Heart right ventricle (tissue), 16 donors: ENCODE data around the gene ELAVL1. TPM values are rescaled to one million over a fixed set of nuclear protein-coding genes. Genes with fewer than 3 reads are reported as not detected.
"Not testable (repeated sequence)": the region's sequence is repeated elsewhere in the genome, so short reads cannot be mapped to it uniquely, and the experiment has no call there.

Experiments used
- ATAC-seq, 8 donors: fragments of 200-7000 bp; cut with Tn5 transposase; one replicate each; pipeline ENCODE4 v1.9.1; 2020; ENCODE audit warnings: mild to moderate bottlenecking in 8 of 8, moderate library complexity in 8 of 8, moderate number of reproducible peaks in 1 of 8
- DNase-seq, 2 donors: peaks; one replicate each; pipeline ENCODE4 v3.0.0-alpha.2; 2020
- H3K27ac ChIP-seq, 10 donors: fragments of 200-600 bp; sonication (generic) in 2 of 10; one replicate each; pipeline versions ENCODE4 v1.5.0 to v1.8.0; 2020 to 2022; ENCODE audit warnings: mild to moderate bottlenecking in 3 of 10
- H3K27me3 ChIP-seq, 7 donors: fragments of 200-600 bp; one replicate each; pipeline ENCODE4 v1.8.0; 2021 to 2022; ENCODE audit warnings: mild to moderate bottlenecking in 2 of 7
- H3K36me3 ChIP-seq, 9 donors: fragments of 200-600 bp; sonication (generic) in 1 of 9; one replicate each; pipeline versions ENCODE4 v1.5.0 to v1.8.0; 2020 to 2022; ENCODE audit warnings: mild to moderate bottlenecking in 2 of 9
- H3K4me1 ChIP-seq, 9 donors: fragments of 200-600 bp; sonication (generic) in 1 of 9; one replicate each; pipeline versions ENCODE4 v1.5.0 to v1.8.0; 2020 to 2022; ENCODE audit warnings: mild to moderate bottlenecking in 4 of 9
- H3K4me3 ChIP-seq, 10 donors: fragments of 200-600 bp; sonication (generic) in 2 of 10; one replicate each; pipeline versions ENCODE4 v1.5.0 to v1.8.0; 2020 to 2022; ENCODE audit warnings: mild to moderate bottlenecking in 7 of 10, moderate library complexity in 2 of 10
- H3K9me3 ChIP-seq, 11 donors: fragments of 200-600 bp in 10 of 11; sonication (generic) in 2 of 11; one replicate each; pipeline versions ENCODE4 v1.5.0 to v1.8.0; 2013 to 2022; ENCODE audit warnings: mild to moderate bottlenecking in 2 of 11, control low read depth in 1 of 11, moderate library complexity in 1 of 11
- WGBS, 2 donors: extraction: QIAGEN DNeasy Blood & Tissue Kit; methylation state at CpG; one replicate each; pipeline ENCODE4 v1.1.7; 2013; ENCODE audit warnings: inconsistent platforms in 1 of 2; 5-methylcytosine and 5-hydroxymethylcytosine counted together
- intact Hi-C, 10 donors: fragments of 100-400 bp; cut with DNase I; formaldehyde crosslinking; loops; one replicate each; pipeline versions ENCODE4 v1.11.1 to v1.14.2; 2022
- polyA plus RNA-seq, 2 donors: library from polyadenylated mRNA; stranded (reverse); fragments of 200-250 nt; gene quantifications; one replicate each; pipeline ENCODE4 v1.2.3, GENCODE V29; 2013
- total RNA-seq, 10 donors: library from RNA; stranded (reverse); fragmentation: NEBNext Ultra II Directional in 3 of 10; extraction: Animal tissue kit (Norgen Biotek cat#: 25700) in 3 of 10; gene quantifications; one replicate each; pipeline versions ENCODE4 v1.2.1 to v1.2.4, GENCODE V29; 2021 to 2023
- TF ChIP-seq, protein P1 (sequence below), 9 donors: fragments of 200-600 bp; sonication (generic) in 2 of 9; IDR thresholded peaks; one replicate each; pipeline versions ENCODE4 v1.5.0 to v1.8.0; 2021 to 2022; ENCODE audit warnings: antibody characterized with exemption in 9 of 9, mild to moderate bottlenecking in 5 of 9, moderate library complexity in 1 of 9
- donor health status: Arrhythmogenic right ventricular cardiomyopathy.
- donor health status: ischemic (EF 13 %, LVEDD 7.1; RV severe dilation, severe dysfunction).
- donor health status: healthy with polysubstance abuse.
- donor health status: DM: no; HTN: yes; CAD: no.
- donor health status: DM: no; HTN: no; CAD: no.
- donor health status: ischemic (EF 25% LVEDD 6.9; RV normal size, moderate dysfunction).
- donor health status: ischemic (EF 25% LVEDD 5.7; RV mildly dilated, moderate dysfunction).
- donor health status: healthy.
- donor health status: DM: yes; HTN: yes; CAD: no.
- donor health status: Ischemic cardiomyopathy.
- donor health status: ischemic (EF 35%, LVEDD 5.7; RV mildly dilated, moderate dysfunction).
- donor health status: nonischemic (EF 11% LVEDD 7.7; RV severe dilation, severe dysfunction).
- donor health status: DM: yes; HTN: yes; CAD: no.
- donor health status: PGD.
- donor health status: ischemic (EF 29% LVEDD 5.4; RV normal size, mild dysfunction).
- donor health status: nonischemic (EF 23%, LVEDD 6.1; RV moderate dilation, normal function).

Gene ELAVL1
- total and polyA plus RNA-seq, 12 donors: 11.6 to 60.1 (median 54.4) TPM

DNA sequence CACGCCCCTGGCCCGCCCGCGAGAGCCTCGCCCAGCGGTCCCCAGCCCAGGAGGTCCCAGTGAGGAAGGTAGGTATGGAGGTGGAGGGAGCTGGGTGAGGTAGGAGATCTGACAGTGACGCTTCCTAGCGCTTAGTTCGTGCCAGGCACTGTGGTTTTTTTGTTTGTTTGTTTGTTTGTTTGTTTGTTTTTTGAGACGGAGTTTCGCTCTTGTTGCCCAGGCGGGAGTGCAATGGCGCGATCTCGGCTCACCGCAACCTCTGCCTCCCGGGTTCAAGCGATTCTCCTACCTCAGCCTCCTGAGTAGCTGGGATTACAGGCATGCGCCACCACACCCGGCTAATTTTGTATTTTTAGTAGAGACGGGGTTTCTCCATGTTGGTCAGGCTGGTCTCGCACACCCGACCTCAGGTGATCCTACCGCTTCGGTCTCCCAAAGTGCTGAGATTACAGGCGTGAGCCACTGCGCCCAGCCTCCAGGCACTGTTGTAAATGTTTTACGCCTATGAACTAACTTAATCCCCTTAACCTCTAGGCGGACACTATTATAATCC, 87.3 kb downstream of the ELAVL1 start:
- ATAC-seq, intact Hi-C loops, DNase-seq, H3K9me3 ChIP-seq: not testable (repeated sequence)
- Histone ChIP-seq H3K36me3 (peaks cover 0 to 22% (median 11%) of the 10 kb centered on the region in 9 donors), H3K27ac (peak overlapping the region in 6 of 10 donors; percentile 53 to 78 (median 59)), H3K4me1 (peaks cover 12 to 66% (median 45%) of the 10 kb centered on the region in 9 donors), H3K4me3 (peak overlapping the region in 8 of 10 donors; percentile 29 to 49 (median 41)), H3K27me3 (peaks cover 11 to 56% (median 49%) of the 10 kb centered on the region in 7 donors)
- TF ChIP-seq, protein P1, sequence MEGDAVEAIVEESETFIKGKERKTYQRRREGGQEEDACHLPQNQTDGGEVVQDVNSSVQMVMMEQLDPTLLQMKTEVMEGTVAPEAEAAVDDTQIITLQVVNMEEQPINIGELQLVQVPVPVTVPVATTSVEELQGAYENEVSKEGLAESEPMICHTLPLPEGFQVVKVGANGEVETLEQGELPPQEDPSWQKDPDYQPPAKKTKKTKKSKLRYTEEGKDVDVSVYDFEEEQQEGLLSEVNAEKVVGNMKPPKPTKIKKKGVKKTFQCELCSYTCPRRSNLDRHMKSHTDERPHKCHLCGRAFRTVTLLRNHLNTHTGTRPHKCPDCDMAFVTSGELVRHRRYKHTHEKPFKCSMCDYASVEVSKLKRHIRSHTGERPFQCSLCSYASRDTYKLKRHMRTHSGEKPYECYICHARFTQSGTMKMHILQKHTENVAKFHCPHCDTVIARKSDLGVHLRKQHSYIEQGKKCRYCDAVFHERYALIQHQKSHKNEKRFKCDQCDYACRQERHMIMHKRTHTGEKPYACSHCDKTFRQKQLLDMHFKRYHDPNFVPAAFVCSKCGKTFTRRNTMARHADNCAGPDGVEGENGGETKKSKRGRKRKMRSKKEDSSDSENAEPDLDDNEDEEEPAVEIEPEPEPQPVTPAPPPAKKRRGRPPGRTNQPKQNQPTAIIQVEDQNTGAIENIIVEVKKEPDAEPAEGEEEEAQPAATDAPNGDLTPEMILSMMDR (IDR thresholded peaks at IDR 0.05): peak in 1 of 9 donors; percentile 8
- WGBS, 2 donors: 29 to 32% methylated on average over 28 of the region's 29 CpGs

DNA sequence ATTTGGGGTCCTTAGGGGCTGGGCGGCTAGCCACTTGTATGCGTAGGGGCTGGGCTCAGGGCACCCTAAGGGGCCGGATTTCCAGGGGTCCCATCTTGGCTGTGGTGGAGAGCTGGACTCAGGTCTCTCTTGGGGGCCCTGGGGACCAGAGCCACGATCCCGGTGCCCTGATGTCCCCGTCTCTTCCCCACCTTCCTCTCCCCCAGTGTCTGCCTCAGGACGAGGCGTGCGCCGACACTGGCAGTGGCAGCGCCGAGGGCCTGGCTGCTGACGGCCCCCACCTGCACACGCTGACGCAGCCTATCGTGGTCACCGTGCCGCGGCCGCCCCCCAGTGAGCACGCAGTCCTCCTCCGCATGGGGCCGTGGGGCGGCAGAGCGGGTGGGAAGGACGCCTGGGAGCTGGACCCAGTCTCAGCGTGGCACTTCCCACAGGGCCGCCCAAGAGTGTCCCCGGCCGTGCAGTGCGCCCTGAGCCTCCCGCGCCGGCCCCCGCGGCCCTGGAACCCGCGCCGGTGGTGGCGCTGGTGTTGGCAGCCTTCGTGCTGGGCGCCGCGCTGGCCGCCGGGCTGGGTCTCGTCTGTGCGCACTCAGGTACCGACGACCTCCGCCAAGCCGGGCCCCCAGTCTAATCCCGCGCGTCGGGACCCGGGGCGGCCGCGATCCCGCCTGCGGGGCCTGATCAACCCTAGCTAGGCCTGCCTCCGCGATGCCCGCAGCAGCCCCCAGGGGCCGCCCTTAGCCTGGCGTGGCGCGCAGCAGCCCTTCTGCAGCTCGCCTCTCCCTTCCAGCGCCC, 88.0 kb downstream of the ELAVL1 start:
- H3K36me3 ChIP-seq: peaks cover 0 to 23% (median 11%) of the 10 kb centered on the region in 9 donors
- H3K27ac ChIP-seq: peak overlapping the region in 7 of 10 donors; percentile 26 to 78 (median 56)
- peaks cover 11 to 56% (median 49%) of the 10 kb centered on the region in 7 donors for H3K27me3 ChIP-seq
- WGBS, 2 donors: 1% methylated on average over 64 to 71 of the region's 71 CpGs
- no peaks in the 10 kb centered on the region for H3K9me3 ChIP-seq
- intact Hi-C loops: no loop called here
- H3K4me1 ChIP-seq: peaks cover 12 to 63% (median 45%) of the 10 kb centered on the region in 9 donors
- TF ChIP-seq, protein P1 (IDR thresholded peaks at IDR 0.05): peak in 7 of 9 donors; percentile 37 to 63 (median 57)
- peak overlapping the region in 9 of 10 donors; percentile 11 to 49 (median 40) for H3K4me3 ChIP-seq
- ATAC-seq (peak in 2 of 8 donors; percentile 2 to 6), DNase-seq (peak in 1 of 2 donors; percentile 57)

DNA sequence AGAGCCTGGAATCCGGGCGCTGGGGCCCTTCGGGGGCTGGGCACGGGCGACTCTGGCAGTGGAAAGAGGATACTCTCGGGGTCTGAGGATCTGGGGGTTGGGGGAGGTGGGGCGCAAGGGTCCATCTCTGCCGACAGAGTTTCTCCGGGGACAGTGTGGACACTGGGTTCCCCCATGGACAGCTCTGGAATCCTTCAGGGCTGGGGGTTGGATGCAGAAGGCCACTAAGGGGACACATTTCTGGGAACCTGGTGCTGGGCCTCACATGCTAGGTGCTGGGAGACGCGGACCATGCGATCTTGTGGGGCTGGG, 88.5 kb downstream of the ELAVL1 start:
- peaks cover 4 to 23% (median 11%) of the 10 kb centered on the region in 9 donors for H3K36me3 ChIP-seq
- H3K9me3 ChIP-seq: no peaks in the 10 kb centered on the region
- H3K4me1 ChIP-seq: peaks cover 12 to 57% (median 39%) of the 10 kb centered on the region in 9 donors
- ATAC-seq (no peak), DNase-seq (no peak)
- WGBS, 2 donors: 5 to 6% methylated on average over 12 of the region's 12 CpGs
- intact Hi-C loops: no loop called here
- H3K27me3 ChIP-seq: peaks cover 11 to 56% (median 51%) of the 10 kb centered on the region in 7 donors
- H3K27ac ChIP-seq: peak overlapping the region in 6 of 10 donors; percentile 53 to 78 (median 59)
- TF ChIP-seq, protein P1 (IDR thresholded peaks at IDR 0.05): no peak
- peak overlapping the region in 8 of 10 donors; percentile 21 to 49 (median 38) for H3K4me3 ChIP-seq

DNA sequence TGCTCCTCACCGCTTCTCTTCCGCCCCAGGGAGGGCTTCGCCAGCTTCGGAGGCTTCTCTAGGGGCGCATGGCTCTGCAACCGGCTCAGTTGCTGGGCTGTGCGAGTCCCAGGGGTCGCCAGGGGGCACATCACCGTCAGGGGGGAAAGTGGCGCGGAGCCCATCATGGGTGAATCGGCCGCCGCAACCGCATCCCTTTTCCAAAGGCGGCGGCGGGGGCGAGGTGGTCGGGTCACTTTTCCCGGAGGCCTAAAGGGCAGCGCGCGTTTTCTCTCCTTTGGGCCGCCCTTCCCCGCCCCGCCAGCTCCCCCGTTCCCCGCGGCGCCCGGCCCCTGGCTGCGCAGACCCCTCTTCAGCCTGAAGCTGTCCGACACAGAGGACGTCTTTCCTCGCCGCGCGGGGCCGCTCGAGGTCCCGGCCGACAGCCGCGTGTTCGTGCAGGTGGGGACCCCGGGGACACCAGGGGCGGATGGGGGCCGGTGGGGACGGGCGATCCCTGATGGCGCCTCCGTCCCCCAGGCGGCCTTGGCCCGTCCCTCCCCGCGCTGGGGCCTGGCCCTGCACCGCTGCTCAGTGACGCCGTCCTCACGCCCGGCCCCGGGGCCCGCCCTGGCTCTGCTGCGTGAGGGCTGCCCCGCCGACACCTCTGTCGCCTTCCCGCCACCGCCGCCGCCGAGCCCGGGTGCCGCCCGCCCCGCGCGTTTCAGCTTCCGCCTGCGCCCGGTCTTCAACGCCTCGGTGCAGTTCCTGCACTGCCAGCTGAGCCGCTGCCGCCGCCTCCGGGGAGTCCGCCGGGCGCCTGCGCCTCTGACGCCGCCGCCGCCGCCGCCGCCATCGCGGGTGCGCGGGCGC, 89.1 kb downstream of the ELAVL1 start:
- DNase-seq (no peak), ATAC-seq (no peak)
- H3K36me3 ChIP-seq: peaks cover 4 to 26% (median 17%) of the 10 kb centered on the region in 9 donors
- TF ChIP-seq, protein P1 (IDR thresholded peaks at IDR 0.05): no peak
- peaks cover 7 to 51% (median 34%) of the 10 kb centered on the region in 9 donors for H3K4me1 ChIP-seq
- peak overlapping the region in 9 of 10 donors; percentile 21 to 49 (median 35) for H3K4me3 ChIP-seq
- intact Hi-C loops: no loop called here
- peaks cover 11 to 57% (median 51%) of the 10 kb centered on the region in 7 donors for H3K27me3 ChIP-seq
- H3K27ac ChIP-seq: peak overlapping the region in 2 of 10 donors; percentile 78
- WGBS, 2 donors: 1% methylated on average over 84 to 104 of the region's 104 CpGs
- H3K9me3 ChIP-seq: no peaks in the 10 kb centered on the region
